Osteoblast (primary cell): ENCODE data around the gene ALDH1A2. TPM values are rescaled to one million over a fixed set of nuclear protein-coding genes. Genes with fewer than 3 reads are reported as not detected.

Source experiments
- DNase-seq: peaks from one replicate; pipeline ENCODE4 v3.0.0; 2011; ENCODE audit warnings: low spot score, mixed read lengths; ENCODE audit not compliant: insufficient read length; ENCODE audit errors: missing footprints
- H2AFZ ChIP-seq: 2 replicates; pipeline ENCODE4 v1.6.0; 2011; ENCODE audit warnings: mild to moderate bottlenecking, low read length
- H3K27ac ChIP-seq: 2 replicates; pipeline ENCODE4 v1.5.1; 2011; ENCODE audit warnings: mild to moderate bottlenecking, low read depth, low read length, moderate library complexity
- H3K27me3 ChIP-seq: 2 replicates; pipeline ENCODE4 v1.6.0; 2012; ENCODE audit warnings: mild to moderate bottlenecking, control low read depth, inconsistent platforms, low read length, moderate library complexity; ENCODE audit not compliant: insufficient read depth
- H3K36me3 ChIP-seq: 2 replicates; pipeline ENCODE4 v1.5.1; 2011; ENCODE audit warnings: mild to moderate bottlenecking, low read length, control low read depth, moderate library complexity; ENCODE audit not compliant: insufficient read depth
- H3K4me1 ChIP-seq: 2 replicates; pipeline ENCODE4 v1.5.1; 2011; ENCODE audit warnings: mild to moderate bottlenecking, low read length, control low read depth, moderate library complexity; ENCODE audit not compliant: insufficient read depth
- H3K4me2 ChIP-seq: 2 replicates; pipeline ENCODE4 v1.6.0; 2011; ENCODE audit warnings: mild to moderate bottlenecking, low read length; ENCODE audit not compliant: insufficient read depth
- H3K4me3 ChIP-seq: fragments of 200-600 bp; sonication (generic); 3 replicates; pipeline ENCODE4 v1.5.1; 2012; ENCODE audit warnings: mild to moderate bottlenecking, low read length, inconsistent platforms; ENCODE audit not compliant: insufficient read depth
- H3K79me2 ChIP-seq: 2 replicates; pipeline ENCODE4 v1.6.0; 2012; ENCODE audit warnings: mild to moderate bottlenecking, low read length, control low read depth, inconsistent platforms; ENCODE audit not compliant: insufficient read depth
- H3K9me3 ChIP-seq: 2 replicates; pipeline ENCODE4 v1.5.1; 2011; ENCODE audit warnings: low read depth, low read length, control low read depth
- H4K20me1 ChIP-seq: 2 replicates; pipeline ENCODE4 v1.6.0; 2012; ENCODE audit warnings: mild to moderate bottlenecking, low read length, control low read depth; ENCODE audit not compliant: insufficient read depth
- CTCF ChIP-seq: IDR thresholded peaks from 2 replicates; pipeline ENCODE4 v1.5.1; 2011; ENCODE audit warnings: mild to moderate bottlenecking, low read depth, low read length, moderate library complexity; ENCODE audit errors: extremely low read depth
- total RNA-seq: library from RNA; depleted of rRNA; stranded (reverse); fragments of >200 nt; gene quantifications from 2 replicates; pipeline ENCODE4 v1.2.3, GENCODE V29; 2012

Gene ALDH1A2
- total RNA-seq, 1 donor, result 1.1 TPM

- Histone ChIP-seq H3K27ac (no peak overlapping the region), H2AFZ (no peak overlapping the region), H3K79me2 (no peaks in the 10 kb centered on the region), H3K9me3 (no peaks in the 10 kb centered on the region), H4K20me1 (no peaks in the 10 kb centered on the region), H3K27me3 (peaks cover 17% of the 10 kb centered on the region), H3K4me2 (no peak overlapping the region), H3K4me1 (no peaks in the 10 kb centered on the region), H3K4me3 (no peak overlapping the region), H3K36me3 (no peaks in the 10 kb centered on the region)
- DNase-seq, result no peak
- TF ChIP-seq CTCF, result no peak
These were observed 14.9 kb upstream of the ALDH1A2 start for GRCh38 chr15:58080398-58080797.

GRCh38 chr15:58078591-58078990, 13.1 kb upstream of the ALDH1A2 start:
- peaks cover 22% of the 10 kb centered on the region for H3K27me3 ChIP-seq
- no peaks in the 10 kb centered on the region for H3K4me1 ChIP-seq
- no peak overlapping the region for H3K4me2 ChIP-seq
- H3K36me3 ChIP-seq, result no peaks in the 10 kb centered on the region
- no peaks in the 10 kb centered on the region for H3K79me2 ChIP-seq
- no peaks in the 10 kb centered on the region for H4K20me1 ChIP-seq
- no peak for TF ChIP-seq CTCF
- H3K9me3 ChIP-seq, result no peaks in the 10 kb centered on the region
- H2AFZ ChIP-seq, result no peak overlapping the region
- no peak overlapping the region for H3K27ac ChIP-seq
- no peak overlapping the region for H3K4me3 ChIP-seq
- DNase-seq, result no peak

GRCh38 chr15:58077427-58077826, 11.9 kb upstream of the ALDH1A2 start:
- no peaks in the 10 kb centered on the region for H3K4me1 ChIP-seq
- H3K79me2 ChIP-seq, result no peaks in the 10 kb centered on the region
- H3K27me3 ChIP-seq, result peaks cover 34% of the 10 kb centered on the region
- no peak for TF ChIP-seq CTCF
- DNase-seq, result no peak
- no peak overlapping the region for H3K4me3 ChIP-seq
- H2AFZ ChIP-seq, result no peak overlapping the region
- no peaks in the 10 kb centered on the region for H3K36me3 ChIP-seq
- no peaks in the 10 kb centered on the region for H3K9me3 ChIP-seq
- no peak overlapping the region for H3K4me2 ChIP-seq
- no peaks in the 10 kb centered on the region for H4K20me1 ChIP-seq
- H3K27ac ChIP-seq, result no peak overlapping the region

GRCh38 chr15:58074452-58074851, 8.9 kb upstream of the ALDH1A2 start:
- Histone ChIP-seq H3K4me1 (no peaks in the 10 kb centered on the region), H3K9me3 (no peaks in the 10 kb centered on the region), H3K79me2 (no peaks in the 10 kb centered on the region), H3K4me2 (no peak overlapping the region), H3K27ac (no peak overlapping the region), H3K27me3 (peaks cover 56% of the 10 kb centered on the region), H4K20me1 (no peaks in the 10 kb centered on the region), H2AFZ (no peak overlapping the region), H3K36me3 (no peaks in the 10 kb centered on the region), H3K4me3 (no peak overlapping the region)
- no peak for DNase-seq
- no peak for TF ChIP-seq CTCF
